GM23338 (cell line): ENCODE measurements around the gene OXGR1. TPM values are rescaled to one million over a fixed set of nuclear protein-coding genes. Genes with fewer than 3 reads are reported as not detected.

Source experiments
- ATAC-seq: fragments of 200-7000 bp; cut with Tn5 transposase; 3 replicates; pipeline ENCODE4 v1.9.1; 2020
- DNase-seq: peaks from one replicate; pipeline ENCODE4 v3.0.0-alpha.2; 2015; ENCODE audit warnings: low spot score
- H2AFZ ChIP-seq: fragments of 200-600 bp; sonication (generic); 2 replicates; pipeline ENCODE4 v1.8.0; 2016; ENCODE audit warnings: antibody characterized with exemption, mild to moderate bottlenecking, moderate library complexity
- H3F3A ChIP-seq: fragments of 200-600 bp; sonication (generic); replicated peaks from 2 replicates; pipeline ENCODE4 v1.8.0; 2017; ENCODE audit warnings: antibody characterized with exemption, mixed run types, low read depth
- H3K27ac ChIP-seq: fragments of 200-600 bp; sonication (generic); 2 replicates; pipeline ENCODE4 v1.6.1; 2016; ENCODE audit warnings: low read depth
- H3K27me3 ChIP-seq: fragments of 200-600 bp; sonication (generic); 2 replicates; pipeline ENCODE4 v1.8.0; 2016; ENCODE audit warnings: mild to moderate bottlenecking, mixed run types, moderate library complexity; ENCODE audit not compliant: insufficient read depth
- H3K36me3 ChIP-seq: fragments of 200-600 bp; sonication (generic); 2 replicates; pipeline ENCODE4 v1.8.0; 2016; ENCODE audit warnings: mild to moderate bottlenecking; ENCODE audit not compliant: insufficient read depth
- H3K4me1 ChIP-seq: fragments of 200-600 bp; sonication (generic); 2 replicates; pipeline ENCODE4 v1.8.0; 2016; ENCODE audit warnings: mild to moderate bottlenecking, moderate library complexity; ENCODE audit not compliant: insufficient read depth
- H3K4me2 ChIP-seq: fragments of 200-600 bp; sonication (generic); 2 replicates; pipeline ENCODE4 v1.7.1; 2017; ENCODE audit warnings: mixed run types
- H3K4me3 ChIP-seq: fragments of 200-600 bp; sonication (generic); 2 replicates; pipeline ENCODE4 v1.6.1; 2016; ENCODE audit warnings: mixed run types
- H3K79me2 ChIP-seq: fragments of 200-600 bp; sonication (generic); replicated peaks from 2 replicates; pipeline ENCODE4 v1.8.0; 2017; ENCODE audit warnings: mild to moderate bottlenecking; ENCODE audit not compliant: insufficient read depth
- H3K9me2 ChIP-seq: fragments of 200-600 bp; sonication (generic); 2 replicates; pipeline ENCODE4 v1.8.0; 2017; ENCODE audit not compliant: insufficient read depth
- H4K20me1 ChIP-seq: fragments of 200-600 bp; sonication (generic); replicated peaks from 2 replicates; pipeline ENCODE4 v1.8.0; 2017; ENCODE audit warnings: mild to moderate bottlenecking; ENCODE audit not compliant: insufficient read depth
- H3K27ac Mint-ChIP-seq: 2 replicates; pipeline ENCODE4 v1.8.0; 2020; ENCODE audit warnings: inconsistent platforms, mild to moderate bottlenecking, moderate library complexity, mixed read lengths
- H3K27me3 Mint-ChIP-seq: 3 replicates; pipeline ENCODE4 v1.8.0; 2022; ENCODE audit warnings: low read depth, mild to moderate bottlenecking, moderate library complexity, mixed read lengths, inconsistent platforms; ENCODE audit not compliant: insufficient read depth, poor library complexity
- H3K36me3 Mint-ChIP-seq: 3 replicates; pipeline ENCODE4 v1.8.0; 2021; ENCODE audit warnings: low read depth, mild to moderate bottlenecking, inconsistent platforms, moderate library complexity, mixed read lengths
- H3K4me1 Mint-ChIP-seq: 3 replicates; pipeline ENCODE4 v1.8.0; 2020; ENCODE audit warnings: mild to moderate bottlenecking, inconsistent platforms, mixed read lengths
- H3K4me3 Mint-ChIP-seq: 3 replicates; pipeline ENCODE4 v1.8.0; 2021; ENCODE audit warnings: moderate library complexity, mild to moderate bottlenecking, inconsistent platforms, mixed read lengths
- H3K9me3 Mint-ChIP-seq: 3 replicates; pipeline ENCODE4 v1.8.0; 2020; ENCODE audit warnings: moderate library complexity, mild to moderate bottlenecking, inconsistent platforms, mixed read lengths
- CREB1 ChIP-seq: fragments of 250-450 bp; sonication (Bioruptor Pico); IDR thresholded peaks from 2 replicates; pipeline ENCODE4 v1.5.0; 2020; ENCODE audit warnings: low read depth, mild to moderate bottlenecking, moderate library complexity
- CTCF ChIP-seq, 2 experiments: fragments of 200-600 bp in 1 of 2; sonication (generic) in 1 of 2; conservative IDR thresholded peaks; 2 replicates each; pipeline versions ENCODE4 v1.5.1 to v1.6.1; 2016 to 2017; ENCODE audit warnings: antibody characterized with exemption in 2 of 2, low read depth in 2 of 2, mild to moderate bottlenecking in 2 of 2, moderate library complexity in 1 of 2
- ETS1 ChIP-seq: IDR thresholded peaks from 2 replicates; pipeline ENCODE4 v1.6.1; 2016; ENCODE audit warnings: antibody characterized with exemption
- EZH2 ChIP-seq: fragments of 200-600 bp; sonication (generic); IDR thresholded peaks from one replicate; pipeline ENCODE4 v1.8.0; 2017; ENCODE audit warnings: antibody characterized with exemption, mild to moderate bottlenecking, low read depth; ENCODE audit not compliant: unreplicated experiment
- EZH2phosphoT487 ChIP-seq: fragments of 200-600 bp; sonication (generic); IDR thresholded peaks from one replicate; pipeline ENCODE4 v1.8.1; 2018; ENCODE audit warnings: antibody characterized with exemption; ENCODE audit not compliant: unreplicated experiment
- JUNB ChIP-seq: IDR thresholded peaks from one replicate; pipeline ENCODE4 v1.6.1; 2016; ENCODE audit warnings: antibody characterized with exemption; ENCODE audit not compliant: unreplicated experiment
- POLR2AphosphoS5 ChIP-seq: IDR thresholded peaks from 2 replicates; pipeline ENCODE4 v1.6.1; 2016; ENCODE audit warnings: antibody characterized with exemption, low read depth
- REST ChIP-seq: IDR thresholded peaks from one replicate; pipeline ENCODE4 v1.6.1; 2018; ENCODE audit warnings: antibody characterized with exemption; ENCODE audit not compliant: unreplicated experiment
- STAT1 ChIP-seq: IDR thresholded peaks from one replicate; pipeline ENCODE4 v1.6.1; 2016; ENCODE audit warnings: antibody characterized with exemption; ENCODE audit not compliant: unreplicated experiment
- ZNF114 ChIP-seq: fragments of 250-450 bp; sonication (Bioruptor Pico); IDR thresholded peaks from 2 replicates; pipeline ENCODE4 v1.5.0; 2020; ENCODE audit warnings: mild to moderate bottlenecking, moderate library complexity
- ZNF462 ChIP-seq: fragments of 250-450 bp; sonication (Bioruptor Pico); IDR thresholded peaks from 2 replicates; pipeline ENCODE4 v1.5.0; 2020; ENCODE audit warnings: mild to moderate bottlenecking, moderate library complexity
- polyA plus RNA-seq: library from polyadenylated mRNA; unstranded; fragments of >200 nt; fragmentation: Nextera tagmentation; extraction: Ambion mirVana; gene quantifications from 2 replicates; pipeline ENCODE4 v1.2.1, GENCODE V29; 2016
- total RNA-seq: library from RNA; depleted of rRNA; stranded (reverse); fragments of >200 nt; shearing (Covaris generic); gene quantifications from 2 replicates; pipeline ENCODE4 v1.2.3, GENCODE V29; 2014

OXGR1 gene
- total and polyA plus RNA-seq, 2 experiments from 2014 or later: 0.29 to 0.80 TPM

GRCh38 chr13:97017322-97017721, 23.0 kb upstream of the OXGR1 start:
- no peaks in the 10 kb centered on the region for H3K9me2 ChIP-seq
- H3K4me3 Mint-ChIP-seq: no peak overlapping the region
- H3K4me3 ChIP-seq: no peak overlapping the region
- H3K4me1 ChIP-seq: no peaks in the 10 kb centered on the region
- DNase-seq (no peak), ATAC-seq (no peak)
- no peaks in the 10 kb centered on the region for H3K9me3 Mint-ChIP-seq
- peaks cover 6% of the 10 kb centered on the region; the same call in 2 of the 3 replicates for H3K4me1 Mint-ChIP-seq
- H3K27ac Mint-ChIP-seq: no peak overlapping the region
- H4K20me1 ChIP-seq: no peaks in the 10 kb centered on the region
- TF ChIP-seq ZNF462 (CRISPR knock-in tag) (no peak), CREB1 (CRISPR knock-in tag) (no peak), ZNF114 (no peak), JUNB (no peak), CTCF (conservative IDR thresholded peaks at IDR 0.05; ENCODE audit: low read depth in 2 of 2) (no peak), STAT1 (no peak), EZH2phosphoT487 (no peak), POLR2AphosphoS5 (no peak), ETS1 (no peak), REST (no peak), EZH2 (no peak)
- no peak overlapping the region for H2AFZ ChIP-seq
- no peaks in the 10 kb centered on the region for H3K27me3 ChIP-seq
- H3K36me3 Mint-ChIP-seq: no peaks in the 10 kb centered on the region
- H3K79me2 ChIP-seq: no peaks in the 10 kb centered on the region
- H3F3A ChIP-seq: no peaks in the 10 kb centered on the region
- no peaks in the 10 kb centered on the region for H3K36me3 ChIP-seq
- no peak overlapping the region for H3K4me2 ChIP-seq
- no peaks in the 10 kb centered on the region for H3K27me3 Mint-ChIP-seq
- no peak overlapping the region for H3K27ac ChIP-seq
